Esophagus squamous epithelium (tissue), 5 donors: ENCODE data around the gene FLNA. TPM values are rescaled to one million over a fixed set of nuclear protein-coding genes. Genes with fewer than 3 reads are reported as not detected.
A peak's percentile ranks its signal among the peaks of the same experiment; 100 is the strongest.

Source experiments
- DNase-seq: peaks from one replicate; lab custom pipeline; 2025; lab: John Stamatoyannopoulos, UW
- H3K27ac ChIP-seq, 4 donors: fragments of 200-600 bp; sonication (generic); one replicate each; pipeline ENCODE4 v1.5.1; 2016 to 2019; ENCODE audit warnings: mild to moderate bottlenecking in 1 of 4
- H3K27me3 ChIP-seq, 4 donors: fragments of 200-600 bp; sonication (generic); 1 replicate in 3 of 4; 2 replicates in 1 of 4; pipeline versions ENCODE4 v1.5.1 to v1.6.0; 2017 to 2021; ENCODE audit warnings: antibody characterized with exemption in 1 of 4
- H3K36me3 ChIP-seq, 3 donors: fragments of 200-600 bp; sonication (generic); one replicate each; pipeline ENCODE4 v1.5.1; 2016 to 2019
- H3K4me1 ChIP-seq, 3 donors: fragments of 200-600 bp; sonication (generic); one replicate each; pipeline ENCODE4 v1.5.1; 2017 to 2019
- H3K4me3 ChIP-seq, 4 donors: fragments of 200-600 bp; sonication (generic); 1 replicate in 3 of 4; 2 replicates in 1 of 4; pipeline ENCODE4 v1.5.1; 2016 to 2019; ENCODE audit warnings: mild to moderate bottlenecking in 2 of 4, moderate library complexity in 1 of 4
- H3K9me3 ChIP-seq, 3 donors: fragments of 200-600 bp; sonication (generic); one replicate each; pipeline ENCODE4 v1.5.1; 2016 to 2019
- CTCF ChIP-seq, 6 experiments: fragments of 450-650 bp in 4 of 6; fragments of 200-600 bp in 2 of 6; sonication (generic) in 2 of 6; IDR thresholded peaks; one replicate each; pipeline ENCODE4 v1.5.1; 2016 to 2019; ENCODE audit warnings: antibody characterized with exemption in 6 of 6, mild to moderate bottlenecking in 4 of 6, moderate library complexity in 4 of 6
- POLR2A ChIP-seq, 4 donors: fragments of 450-650 bp; IDR thresholded peaks; one replicate each; pipeline ENCODE4 v1.6.1; 2017; ENCODE audit warnings: antibody characterized with exemption in 4 of 4, mild to moderate bottlenecking in 4 of 4, moderate library complexity in 3 of 4
- WGBS, 2 donors: methylation state at CpG; one replicate each; pipeline ENCODE4 v1.1.5; 2018; 5-methylcytosine and 5-hydroxymethylcytosine counted together
- intact Hi-C: fragments of 100-400 bp; cut with DNase I; formaldehyde crosslinking; loops from one replicate; pipeline ENCODE4 v1.15.0; 2022
- total RNA-seq, 4 donors: library from RNA; depleted of rRNA; stranded (reverse); fragments of >200 nt; gene quantifications; one replicate each; pipeline ENCODE4 v1.1.0, GENCODE V29; 2016
- donor health status: DM: yes; HTN: yes; CAD: no.

FLNA gene
- total RNA-seq, 4 donors from 2014 or later = 290 to 1,242 (median 582) TPM

DNA sequence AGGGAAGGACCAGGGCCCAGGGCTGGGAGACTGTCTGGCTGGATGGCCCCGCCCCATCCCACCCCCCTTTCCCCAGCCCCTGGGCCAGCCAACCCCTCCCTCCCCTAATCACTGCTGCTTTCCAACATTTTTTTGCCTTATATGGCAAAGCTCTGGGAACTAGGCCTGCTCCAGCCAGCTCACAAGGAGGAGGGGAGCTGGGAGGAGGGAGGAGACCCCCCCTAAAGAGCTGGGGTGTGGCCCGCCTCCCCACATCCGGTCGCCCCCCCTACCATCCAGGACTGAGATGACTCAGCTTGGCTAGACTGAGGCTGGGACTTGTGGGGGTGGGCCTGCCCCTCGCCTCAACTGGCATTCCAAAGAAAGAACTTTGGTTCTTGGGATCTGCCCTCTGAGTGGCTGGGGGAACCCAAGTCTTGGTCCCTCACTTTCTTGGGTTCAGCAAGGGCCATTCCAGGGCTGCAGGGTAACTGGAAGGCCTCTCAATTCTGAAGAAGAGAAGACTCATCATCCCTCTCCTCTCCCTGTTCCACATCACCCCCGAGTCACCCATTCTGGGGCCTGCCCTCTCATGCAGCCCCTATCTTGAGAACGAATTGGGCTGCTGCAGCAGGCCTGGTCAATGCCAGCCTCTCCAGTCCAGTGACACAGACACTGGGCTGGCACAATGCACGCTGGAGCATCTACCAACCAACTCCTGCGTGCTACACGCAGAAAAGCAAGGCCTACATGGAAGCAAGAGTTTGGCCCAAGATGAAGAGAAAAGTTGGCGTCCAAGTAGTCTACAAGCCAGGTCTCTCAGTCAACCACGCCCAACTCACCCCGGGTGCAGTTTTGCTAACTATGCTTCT is 4.8 kb downstream of the FLNA start:
- 63% methylated on average over 6 of the region's 13 CpGs; no CpG with 5 or more reads in 1 of the 2 donors for WGBS, 2 donors
- H3K4me1 ChIP-seq = peaks cover 15 to 92% (median 23%) of the 10 kb centered on the region in 3 donors
- H3K4me3 ChIP-seq = peak overlapping the region; percentile 55 to 76 (median 70)
- DNase-seq = peak; percentile 19
- peak overlapping the region; percentile 84 to 99 (median 96) for H3K27ac ChIP-seq
- H3K27me3 ChIP-seq = no peaks in the 10 kb centered on the region
- no peaks in the 10 kb centered on the region for H3K9me3 ChIP-seq
- TF ChIP-seq POLR2A (IDR thresholded peaks at IDR 0.05) (peak in 1 of 4 donors; percentile 46), CTCF (IDR thresholded peaks at IDR 0.05) (no peak)
- peaks cover 11 to 31% (median 15%) of the 10 kb centered on the region in 3 donors for H3K36me3 ChIP-seq
- intact Hi-C loops = no loop called here

GRCh38 chrX:154368630-154369448 is 5.6 kb downstream of the FLNA start:
- Histone ChIP-seq H3K27me3 (no peaks in the 10 kb centered on the region), H3K9me3 (no peaks in the 10 kb centered on the region), H3K36me3 (peaks cover 19 to 39% (median 21%) of the 10 kb centered on the region in 3 donors), H3K4me1 (peaks cover 15 to 85% (median 23%) of the 10 kb centered on the region in 3 donors), H3K4me3 (peak overlapping the region; percentile 55 to 76 (median 70)), H3K27ac (peak overlapping the region; percentile 84 to 99 (median 96))
- 30% methylated on average over 4 of the region's 16 CpGs; no CpG with 5 or more reads in 1 of the 2 donors for WGBS, 2 donors
- DNase-seq = peak; percentile 51
- intact Hi-C loops = no loop called here
- TF ChIP-seq POLR2A (IDR thresholded peaks at IDR 0.05) (peak in 2 of 4 donors; percentile 27 to 53), CTCF (IDR thresholded peaks at IDR 0.05) (no peak)

DNA sequence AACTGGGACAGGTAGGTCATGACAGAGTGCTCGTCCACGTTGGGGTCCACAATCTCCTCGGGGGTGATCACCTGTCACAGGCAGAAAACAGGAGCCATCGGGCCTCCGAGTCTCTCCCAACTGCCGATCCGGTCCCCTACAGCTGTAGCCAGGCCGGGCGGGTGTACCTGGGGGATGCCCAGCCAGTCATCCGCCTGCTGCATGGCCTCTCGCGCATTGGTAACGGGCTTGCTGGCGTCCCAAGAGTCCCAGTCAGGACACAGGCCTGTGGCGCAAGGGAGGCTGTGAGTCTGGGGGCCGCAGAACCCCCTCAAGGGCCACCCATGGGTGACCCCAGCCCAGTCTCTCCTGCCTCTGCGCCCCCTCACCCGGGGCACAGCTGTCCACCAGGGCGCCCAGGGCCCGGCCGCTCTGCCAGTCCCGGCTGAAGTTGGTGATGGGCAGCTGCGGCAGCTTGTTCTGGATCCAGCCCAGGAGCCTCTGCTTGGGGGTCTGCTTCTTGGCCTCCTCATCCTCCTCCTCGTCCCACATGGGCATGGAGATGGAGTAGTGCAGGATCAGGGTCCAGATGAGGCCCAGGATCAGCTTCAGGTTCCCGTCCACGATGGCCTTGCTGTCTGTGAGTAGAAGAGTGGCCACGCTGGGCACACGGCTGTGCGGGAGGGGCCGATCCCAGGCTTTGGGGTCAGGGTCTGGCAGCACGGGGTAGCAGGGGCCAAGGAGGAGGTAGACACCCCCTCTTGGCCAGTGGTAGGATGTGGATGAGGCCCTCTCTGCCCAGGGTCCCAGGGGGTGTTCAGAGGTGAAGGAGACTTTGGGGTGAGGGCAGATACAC is 6.7 kb downstream of the FLNA start:
- H3K36me3 ChIP-seq = peaks cover 22 to 50% (median 25%) of the 10 kb centered on the region in 3 donors
- peak overlapping the region; percentile 84 to 99 (median 96) for H3K27ac ChIP-seq
- WGBS, 2 donors = 76% methylated on average over 10 of the region's 31 CpGs; no CpG with 5 or more reads in 1 of the 2 donors
- intact Hi-C loops = no loop called here
- H3K9me3 ChIP-seq = no peaks in the 10 kb centered on the region
- DNase-seq = no peak
- H3K27me3 ChIP-seq = no peaks in the 10 kb centered on the region
- TF ChIP-seq POLR2A (IDR thresholded peaks at IDR 0.05) (no peak), CTCF (IDR thresholded peaks at IDR 0.05) (no peak)
- H3K4me1 ChIP-seq = peaks cover 15 to 74% (median 18%) of the 10 kb centered on the region in 3 donors
- peak overlapping the region in 3 of 4 donors; percentile 68 to 76 (median 73) for H3K4me3 ChIP-seq

DNA sequence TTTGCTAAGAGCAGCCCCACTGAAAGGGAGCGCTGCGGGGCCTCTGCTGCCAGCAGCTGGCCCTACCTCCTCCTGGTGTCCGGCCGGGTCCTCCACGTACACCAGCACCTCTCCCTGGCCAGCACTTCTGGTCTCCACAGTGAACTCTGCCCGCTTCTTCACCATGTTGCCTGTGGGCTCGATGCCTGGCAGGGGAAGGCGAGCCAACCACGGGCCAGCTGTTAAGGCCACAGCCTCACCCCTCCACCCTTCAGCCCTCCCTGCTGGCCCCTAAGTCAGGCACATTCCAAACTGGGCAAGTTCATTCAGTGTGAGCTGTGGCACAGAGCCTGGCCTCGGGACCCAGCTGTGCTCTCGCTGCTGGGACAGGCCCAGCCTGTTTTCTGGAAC is 7.8 kb downstream of the FLNA start:
- Histone ChIP-seq H3K27me3 (no peaks in the 10 kb centered on the region), H3K4me3 (peak overlapping the region in 1 of 4 donors; percentile 76), H3K36me3 (peaks cover 22 to 61% (median 35%) of the 10 kb centered on the region in 3 donors), H3K4me1 (peaks cover 14 to 71% (median 15%) of the 10 kb centered on the region in 3 donors), H3K9me3 (no peaks in the 10 kb centered on the region), H3K27ac (peak overlapping the region; percentile 84 to 99 (median 96))
- DNase-seq = no peak
- intact Hi-C loops = no loop called here
- TF ChIP-seq POLR2A (IDR thresholded peaks at IDR 0.05) (no peak), CTCF (IDR thresholded peaks at IDR 0.05) (no peak)
- 56% methylated on average over 7 of the region's 11 CpGs; no CpG with 5 or more reads in 1 of the 2 donors for WGBS, 2 donors
